ENCODE data around the gene APOL2.
A peak's percentile ranks its signal among the peaks of the same experiment; 100 is the strongest.
"Not testable (repeated sequence)": the region's sequence is repeated elsewhere in the genome, so short reads cannot be mapped to it uniquely, and the experiment has no call there.

APOL2 gene

DNA sequence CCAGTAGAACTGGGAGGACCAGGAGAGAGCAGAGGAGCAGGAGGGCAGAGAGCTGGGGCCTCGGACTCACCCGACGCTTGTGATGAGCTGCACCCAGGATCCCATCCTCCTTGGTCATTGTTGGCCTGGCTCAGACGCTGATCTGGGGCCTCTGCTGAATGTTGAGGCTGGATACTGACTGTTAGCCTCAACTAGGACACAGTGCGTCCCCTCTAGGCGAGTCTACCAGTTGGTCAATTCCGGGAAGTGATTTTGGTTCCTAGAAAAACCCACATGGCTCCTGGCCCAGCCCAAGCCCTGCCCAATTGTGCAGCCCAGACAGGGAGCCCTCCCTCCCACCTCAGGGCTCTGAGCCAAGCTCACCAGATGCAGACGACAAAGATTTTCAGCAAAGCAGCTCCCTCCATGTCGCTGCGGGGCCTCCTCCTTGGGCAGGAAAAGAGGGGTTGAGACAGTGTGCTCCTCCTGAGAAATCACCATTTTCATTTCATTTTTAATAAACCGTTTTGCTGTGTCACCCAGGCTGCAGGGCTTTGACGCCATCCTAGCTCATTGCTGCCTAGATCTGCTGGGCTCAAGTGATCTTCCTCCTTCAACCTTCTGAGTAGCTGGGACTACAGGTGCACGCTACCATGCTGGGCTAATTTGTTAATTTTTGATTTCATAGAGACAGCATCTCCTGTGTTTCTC is 37.6 kb downstream of the APOL2 start, which contains the start of gene APOL4:
Gene APOL4 (minus strand): TSS at position 180 of the 690 bp plus-strand sequence. CDS start 75 bp downstream, at position 105.
- Histone ChIP-seq H3K36me3 (ENCODE audit: insufficient read depth, low read length) (no peaks in the 10 kb centered on the region), H3K9me3 (ENCODE audit: low read length) (no peaks in the 10 kb centered on the region), H3K27me3 (ENCODE audit: control insufficient read depth in 1 of 2, insufficient read depth in 2 of 2, low read length in 2 of 2) (no peaks in the 10 kb centered on the region), H3K27ac (ENCODE audit: low read depth, low read length) (peak within 1 kb of the TSS; percentile 34), H3K4me3 (ENCODE audit: low read depth in 1 of 2, low read length in 2 of 2) (peak within 1 kb of the TSS in 1 of 2 donors; percentile 33), H3K9ac (ENCODE audit: low read length) (no peak within 1 kb of the TSS), H3K4me1 (ENCODE audit: insufficient read depth, low read length) (peaks cover 25% of the 10 kb centered on the region)

DNA sequence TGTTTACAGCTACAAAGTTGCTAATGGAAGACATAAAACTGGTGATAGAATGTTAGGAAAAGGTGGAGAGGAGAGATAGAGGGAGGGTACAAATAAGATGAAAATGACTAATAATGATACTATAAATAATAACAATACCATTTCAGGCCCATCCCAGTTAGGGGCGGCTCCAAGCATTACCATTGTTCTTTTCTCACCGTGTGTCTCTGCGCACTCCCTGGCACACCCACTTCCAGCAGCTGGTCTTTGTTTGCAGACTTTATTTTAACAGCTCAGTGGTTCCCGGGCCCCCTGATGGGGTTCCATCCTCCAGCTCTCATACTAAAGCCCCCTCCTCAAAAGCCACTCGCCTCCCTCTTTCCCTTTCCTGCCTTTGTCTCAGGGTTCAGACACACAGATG is 38.3 kb downstream of the APOL2 start:
- H3K27me3 ChIP-seq (ENCODE audit: control insufficient read depth in 1 of 2, insufficient read depth in 2 of 2, low read length in 2 of 2); H3K9me3 ChIP-seq (ENCODE audit: low read length); H3K9ac ChIP-seq (ENCODE audit: low read length); H3K36me3 ChIP-seq (ENCODE audit: insufficient read depth, low read length): not testable (repeated sequence)
- H3K4me1 ChIP-seq (ENCODE audit: insufficient read depth, low read length) = peaks cover 27% of the 10 kb centered on the region
- H3K27ac ChIP-seq (ENCODE audit: low read depth, low read length) = peak overlapping the region; percentile 34
- H3K4me3 ChIP-seq (ENCODE audit: low read depth in 1 of 2, low read length in 2 of 2) = peak overlapping the region in 1 of 2 donors; percentile 33

DNA sequence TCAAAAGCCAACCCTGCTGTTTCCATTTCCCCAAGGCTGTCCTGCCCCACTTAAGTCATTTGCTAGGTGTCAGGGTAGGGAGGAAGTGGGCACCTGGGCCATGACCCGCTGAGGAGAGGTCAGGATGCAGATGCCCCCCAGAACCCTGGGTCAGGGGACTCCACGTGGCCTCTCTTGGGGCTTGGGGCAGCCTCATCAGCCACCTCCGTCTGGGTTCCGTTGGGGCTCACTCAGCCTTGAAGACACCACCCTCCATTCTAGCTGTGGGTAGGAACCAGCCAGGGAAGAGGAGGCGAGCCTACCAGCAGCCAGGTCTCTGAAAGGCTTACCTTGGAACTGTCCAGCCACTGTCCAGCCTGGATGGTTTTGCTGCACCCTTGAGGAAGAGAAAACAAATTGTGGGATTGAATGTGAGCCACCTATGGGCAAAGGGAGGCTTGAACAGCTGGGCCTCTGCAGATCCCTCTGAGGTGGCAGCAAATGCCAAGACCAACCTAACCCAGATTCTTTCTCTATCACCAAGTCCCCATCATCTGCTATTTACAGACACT is 40.3 kb downstream of the APOL2 start:
- no peak overlapping the region for H3K27ac ChIP-seq (ENCODE audit: low read depth, low read length)

DNA sequence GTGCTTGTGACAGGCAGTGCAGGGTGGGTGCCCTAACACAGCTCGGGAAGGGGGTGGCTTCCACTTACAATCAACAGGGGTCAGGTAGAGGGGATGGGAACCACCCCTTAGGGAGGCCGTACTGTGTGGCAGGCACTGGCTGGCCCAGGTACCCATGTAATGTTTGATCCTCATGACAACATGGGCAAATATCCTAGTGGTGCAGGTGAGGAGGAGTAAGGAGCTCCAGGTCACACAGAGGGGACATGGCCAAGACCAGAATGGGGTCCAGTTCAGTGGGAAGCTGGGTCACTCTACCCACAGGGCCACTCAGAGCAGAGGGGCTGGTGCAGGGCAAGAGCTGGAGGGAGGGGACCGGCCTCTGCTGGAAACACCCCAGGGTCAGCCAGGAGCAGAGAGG is 40.8 kb downstream of the APOL2 start:
- no peaks in the 10 kb centered on the region for H3K27me3 ChIP-seq (ENCODE audit: control insufficient read depth in 1 of 2, insufficient read depth in 2 of 2, low read length in 2 of 2)
- H3K36me3 ChIP-seq (ENCODE audit: insufficient read depth, low read length) = no peaks in the 10 kb centered on the region
- H3K9ac ChIP-seq (ENCODE audit: low read length) = no peak overlapping the region
- no peak overlapping the region for H3K27ac ChIP-seq (ENCODE audit: low read depth, low read length)
- no peaks in the 10 kb centered on the region for H3K9me3 ChIP-seq (ENCODE audit: low read length)
- peaks cover 37% of the 10 kb centered on the region for H3K4me1 ChIP-seq (ENCODE audit: insufficient read depth, low read length)
- no peak overlapping the region for H3K4me3 ChIP-seq (ENCODE audit: low read depth in 1 of 2, low read length in 2 of 2)

More for the DNA sequence above, 40.3 kb downstream of the APOL2 start:
- Histone ChIP-seq H3K9me3 (ENCODE audit: low read length) (no peaks in the 10 kb centered on the region), H3K4me3 (ENCODE audit: low read depth in 1 of 2, low read length in 2 of 2) (no peak overlapping the region), H3K36me3 (ENCODE audit: insufficient read depth, low read length) (no peaks in the 10 kb centered on the region), H3K4me1 (ENCODE audit: insufficient read depth, low read length) (peaks cover 37% of the 10 kb centered on the region), H3K9ac (ENCODE audit: low read length) (no peak overlapping the region), H3K27me3 (ENCODE audit: control insufficient read depth in 1 of 2, insufficient read depth in 2 of 2, low read length in 2 of 2) (no peaks in the 10 kb centered on the region)

DNA sequence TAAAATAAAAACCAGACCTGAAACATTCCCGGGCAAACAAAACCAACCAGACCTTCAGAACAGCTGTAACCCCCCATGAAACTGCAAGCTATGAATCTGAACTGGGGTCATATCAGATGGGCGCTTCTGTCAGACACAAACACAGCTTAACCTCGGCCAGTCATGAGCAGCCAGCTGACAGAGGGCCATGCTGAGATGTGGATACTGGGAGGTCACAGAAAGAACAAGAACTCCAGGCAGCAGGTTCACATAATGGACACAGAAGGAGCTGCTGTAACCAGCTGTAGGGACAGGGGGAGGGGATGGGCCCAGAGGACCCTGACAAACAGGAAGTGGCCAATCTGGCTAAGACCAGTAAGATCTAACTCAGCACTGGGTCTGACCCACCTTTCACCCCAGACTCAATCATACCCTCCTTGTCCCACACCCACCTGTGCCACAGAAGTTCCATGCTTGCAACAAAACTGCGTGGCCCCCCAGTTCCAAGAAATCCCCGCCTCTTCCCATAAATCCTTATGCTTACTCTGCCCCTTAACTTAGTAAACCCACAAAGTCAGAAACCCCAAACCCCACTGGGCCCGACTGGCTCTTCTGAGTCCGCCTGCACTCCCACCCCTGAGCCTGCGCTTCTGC is 41.7 kb downstream of the APOL2 start:
- no peaks in the 10 kb centered on the region for H3K27me3 ChIP-seq (ENCODE audit: control insufficient read depth in 1 of 2, insufficient read depth in 2 of 2, low read length in 2 of 2)
- H3K9ac ChIP-seq (ENCODE audit: low read length) = no peak overlapping the region
- no peak overlapping the region for H3K4me3 ChIP-seq (ENCODE audit: low read depth in 1 of 2, low read length in 2 of 2)
- no peaks in the 10 kb centered on the region for H3K9me3 ChIP-seq (ENCODE audit: low read length)
- no peaks in the 10 kb centered on the region for H3K36me3 ChIP-seq (ENCODE audit: insufficient read depth, low read length)
- no peak overlapping the region for H3K27ac ChIP-seq (ENCODE audit: low read depth, low read length)
- H3K4me1 ChIP-seq (ENCODE audit: insufficient read depth, low read length) = peaks cover 37% of the 10 kb centered on the region

DNA sequence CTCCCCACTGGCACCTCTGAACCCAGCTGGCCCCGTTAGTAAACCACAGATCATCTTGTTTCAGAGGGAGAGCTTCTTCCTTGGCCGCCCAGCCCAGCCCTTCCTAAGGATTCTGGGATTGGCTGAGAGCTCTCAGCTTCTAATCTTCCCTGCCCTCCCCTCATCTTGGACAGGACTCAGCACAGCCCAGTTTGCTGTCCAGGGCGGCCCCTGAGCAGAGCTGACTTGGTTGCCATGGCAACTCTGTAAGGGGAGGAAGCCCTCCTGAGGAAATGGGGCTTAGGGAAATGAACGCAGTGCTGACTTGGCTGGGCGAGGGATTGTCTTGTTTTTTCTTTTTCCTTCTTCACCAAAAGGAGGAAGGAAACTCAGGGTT is 42.3 kb downstream of the APOL2 start:
- Histone ChIP-seq H3K9ac (ENCODE audit: low read length) (no peak overlapping the region), H3K36me3 (ENCODE audit: insufficient read depth, low read length) (no peaks in the 10 kb centered on the region), H3K27ac (ENCODE audit: low read depth, low read length) (no peak overlapping the region)

GRCh38 chr22:36196254-36197064 is 42.9 kb downstream of the APOL2 start:
- Histone ChIP-seq H3K27ac (ENCODE audit: low read depth, low read length) (no peak overlapping the region), H3K4me3 (ENCODE audit: low read depth in 1 of 2, low read length in 2 of 2) (no peak overlapping the region), H3K9ac (ENCODE audit: low read length) (no peak overlapping the region), H3K9me3 (ENCODE audit: low read length) (no peaks in the 10 kb centered on the region), H3K4me1 (ENCODE audit: insufficient read depth, low read length) (peaks cover 33% of the 10 kb centered on the region), H3K27me3 (ENCODE audit: control insufficient read depth in 1 of 2, insufficient read depth in 2 of 2, low read length in 2 of 2) (no peaks in the 10 kb centered on the region), H3K36me3 (ENCODE audit: insufficient read depth, low read length) (no peaks in the 10 kb centered on the region)

More for the DNA sequence above, 42.3 kb downstream of the APOL2 start:
- no peaks in the 10 kb centered on the region for H3K27me3 ChIP-seq (ENCODE audit: control insufficient read depth in 1 of 2, insufficient read depth in 2 of 2, low read length in 2 of 2)
- peaks cover 35% of the 10 kb centered on the region for H3K4me1 ChIP-seq (ENCODE audit: insufficient read depth, low read length)
- H3K9me3 ChIP-seq (ENCODE audit: low read length) = no peaks in the 10 kb centered on the region
- no peak overlapping the region for H3K4me3 ChIP-seq (ENCODE audit: low read depth in 1 of 2, low read length in 2 of 2)

DNA sequence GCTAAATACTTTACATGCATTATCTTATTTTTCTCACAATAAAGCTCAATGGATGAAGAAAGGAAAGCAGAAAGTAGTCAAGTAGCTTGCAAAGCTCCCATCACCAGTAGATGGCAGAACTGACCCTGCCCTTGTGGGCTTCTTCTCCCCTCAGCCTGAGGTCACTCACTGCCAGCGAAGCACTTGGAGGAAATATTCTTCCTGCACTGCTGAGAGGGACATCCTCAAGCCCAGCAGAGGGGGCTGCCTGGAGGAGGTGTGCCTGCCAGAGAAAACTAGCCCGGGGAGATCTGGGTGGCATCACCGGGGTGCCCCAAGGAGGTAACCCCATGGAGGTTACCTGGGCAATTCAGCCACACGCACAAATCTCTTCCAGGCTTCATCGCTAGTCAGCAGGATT is 44.4 kb downstream of the APOL2 start:
- no peak overlapping the region for H3K4me3 ChIP-seq (ENCODE audit: low read depth in 1 of 2, low read length in 2 of 2)
- no peaks in the 10 kb centered on the region for H3K36me3 ChIP-seq (ENCODE audit: insufficient read depth, low read length)
- peaks cover 35% of the 10 kb centered on the region for H3K4me1 ChIP-seq (ENCODE audit: insufficient read depth, low read length)
- no peaks in the 10 kb centered on the region for H3K27me3 ChIP-seq (ENCODE audit: control insufficient read depth in 1 of 2, insufficient read depth in 2 of 2, low read length in 2 of 2)
- no peaks in the 10 kb centered on the region for H3K9me3 ChIP-seq (ENCODE audit: low read length)
- no peak overlapping the region for H3K27ac ChIP-seq (ENCODE audit: low read depth, low read length)
- H3K9ac ChIP-seq (ENCODE audit: low read length) = no peak overlapping the region

GRCh38 chr22:36194385-36194784 is 44.9 kb downstream of the APOL2 start:
- Histone ChIP-seq H3K9ac (ENCODE audit: low read length) (no peak overlapping the region), H3K9me3 (ENCODE audit: low read length) (no peaks in the 10 kb centered on the region), H3K36me3 (ENCODE audit: insufficient read depth, low read length) (no peaks in the 10 kb centered on the region), H3K4me3 (ENCODE audit: low read depth in 1 of 2, low read length in 2 of 2) (no peak overlapping the region), H3K27ac (ENCODE audit: low read depth, low read length) (no peak overlapping the region), H3K4me1 (ENCODE audit: insufficient read depth, low read length) (peaks cover 35% of the 10 kb centered on the region), H3K27me3 (ENCODE audit: control insufficient read depth in 1 of 2, insufficient read depth in 2 of 2, low read length in 2 of 2) (no peaks in the 10 kb centered on the region)

DNA sequence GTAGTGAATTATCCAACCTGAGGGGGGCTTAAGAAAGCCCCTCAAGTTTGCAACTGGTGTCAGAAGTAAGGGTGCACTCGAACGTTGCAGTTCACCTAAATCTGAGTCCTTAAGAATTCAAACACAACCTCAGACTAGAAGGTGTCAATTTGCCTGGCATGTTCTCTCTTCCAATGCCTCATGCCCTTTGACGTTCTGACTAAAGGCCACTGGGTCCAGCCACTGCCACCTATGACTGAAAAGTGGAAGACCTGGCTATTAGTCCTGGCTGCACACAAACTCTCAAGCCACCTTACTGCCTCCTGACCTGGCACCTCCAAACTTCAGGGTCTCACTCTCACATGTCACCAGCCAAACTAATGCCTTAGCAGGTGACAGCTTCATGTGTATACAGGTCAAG is 45.8 kb downstream of the APOL2 start:
- Histone ChIP-seq H3K9me3 (ENCODE audit: low read length) (no peaks in the 10 kb centered on the region), H3K4me1 (ENCODE audit: insufficient read depth, low read length) (peaks cover 35% of the 10 kb centered on the region), H3K27ac (ENCODE audit: low read depth, low read length) (no peak overlapping the region)

GRCh38 chr22:36193171-36193570 is 46.2 kb downstream of the APOL2 start:
- Histone ChIP-seq H3K36me3 (ENCODE audit: insufficient read depth, low read length) (no peaks in the 10 kb centered on the region), H3K4me3 (ENCODE audit: low read depth in 1 of 2, low read length in 2 of 2) (no peak overlapping the region), H3K4me1 (ENCODE audit: insufficient read depth, low read length) (peaks cover 35% of the 10 kb centered on the region), H3K9me3 (ENCODE audit: low read length) (no peaks in the 10 kb centered on the region), H3K27ac (ENCODE audit: low read depth, low read length) (no peak overlapping the region), H3K27me3 (ENCODE audit: control insufficient read depth in 1 of 2, insufficient read depth in 2 of 2, low read length in 2 of 2) (no peaks in the 10 kb centered on the region), H3K9ac (ENCODE audit: low read length) (no peak overlapping the region)

More for the DNA sequence above, 45.8 kb downstream of the APOL2 start:
- Histone ChIP-seq H3K27me3 (ENCODE audit: control insufficient read depth in 1 of 2, insufficient read depth in 2 of 2, low read length in 2 of 2) (no peaks in the 10 kb centered on the region), H3K4me3 (ENCODE audit: low read depth in 1 of 2, low read length in 2 of 2) (no peak overlapping the region), H3K36me3 (ENCODE audit: insufficient read depth, low read length) (no peaks in the 10 kb centered on the region), H3K9ac (ENCODE audit: low read length) (no peak overlapping the region)

Data from muscle layer of colon (tissue), 2 donors.